WTC11 (cell line): ENCODE measurements around the gene DYRK1A. TPM values are rescaled to one million over a fixed set of nuclear protein-coding genes. Genes with fewer than 3 reads are reported as not detected.

Source experiments
- ATAC-seq: fragments of 200-7000 bp; cut with Tn5 transposase; 2 replicates; pipeline ENCODE4 v1.10.0; 2021; ENCODE audit warnings: mild to moderate bottlenecking, moderate library complexity
- CTCF ChIA-PET: fragments of 300-600 bp; sonication (Branson Sonifier 250); formaldehyde crosslinking; loops from one replicate; lab custom pipeline; 2021; ENCODE audit warnings: antibody characterized with exemption; lab: Charles Lee
- POLR2A ChIA-PET: fragments of 350-600 bp; sonication (Branson Sonifier 250); formaldehyde crosslinking; loops from one replicate; lab custom pipeline; 2021; ENCODE audit warnings: antibody characterized with exemption; lab: Charles Lee
- DNase-seq: peaks from one replicate; pipeline ENCODE4 v3.0.0; 2021; ENCODE audit warnings: low spot score
- H3K27ac Mint-ChIP-seq: 2 replicates; pipeline ENCODE4 v1.8.0; 2021; ENCODE audit warnings: mixed read lengths
- H3K27me3 Mint-ChIP-seq: 2 replicates; pipeline ENCODE4 v1.8.0; 2021; ENCODE audit warnings: low read depth, mild to moderate bottlenecking, moderate library complexity, mixed read lengths
- H3K36me3 Mint-ChIP-seq: 2 replicates; pipeline ENCODE4 v1.8.0; 2021; ENCODE audit warnings: mixed read lengths
- H3K4me1 Mint-ChIP-seq: 2 replicates; pipeline ENCODE4 v1.8.0; 2022; ENCODE audit warnings: mixed read lengths
- H3K4me3 Mint-ChIP-seq: 2 replicates; pipeline ENCODE4 v1.8.0; 2021; ENCODE audit warnings: mild to moderate bottlenecking, moderate library complexity, mixed read lengths
- H3K9me3 Mint-ChIP-seq: 2 replicates; pipeline ENCODE4 v1.8.0; 2021; ENCODE audit warnings: mixed read lengths
- CREB1 ChIP-seq: sonication (generic); formaldehyde crosslinking; IDR thresholded peaks from 2 replicates; pipeline ENCODE4 v1.8.0; 2023; ENCODE audit warnings: mild to moderate bottlenecking, missing genetic modification reagents
- FOXJ3 ChIP-seq: sonication (generic); formaldehyde crosslinking; IDR thresholded peaks from 2 replicates; pipeline ENCODE4 v1.9.0; 2021; ENCODE audit warnings: missing genetic modification reagents, mild to moderate bottlenecking, borderline replicate concordance
- MYBL2 ChIP-seq: sonication (generic); formaldehyde crosslinking; IDR thresholded peaks from 2 replicates; pipeline ENCODE4 v1.8.1; 2023; ENCODE audit warnings: mild to moderate bottlenecking, moderate library complexity, missing genetic modification reagents
- SMAD4 ChIP-seq: sonication (generic); formaldehyde crosslinking; IDR thresholded peaks from 2 replicates; pipeline ENCODE4 v1.8.0; 2022; ENCODE audit warnings: mild to moderate bottlenecking, missing genetic modification reagents
- ZNF263 ChIP-seq: sonication (generic); formaldehyde crosslinking; IDR thresholded peaks from 2 replicates; pipeline ENCODE4 v1.8.1; 2022; ENCODE audit warnings: low read depth, mild to moderate bottlenecking, moderate library complexity, missing genetic modification reagents
- ZNF317 ChIP-seq: sonication (generic); formaldehyde crosslinking; IDR thresholded peaks from 2 replicates; pipeline ENCODE4 v1.8.1; 2023; ENCODE audit warnings: low read depth, mild to moderate bottlenecking, moderate library complexity, missing genetic modification reagents, borderline replicate concordance
- total RNA-seq: library from RNA; stranded (reverse); gene quantifications from 3 replicates; pipeline ENCODE4 v1.2.3, GENCODE V29; 2021
- TF ChIP-seq, protein P1 (sequence below): sonication (generic); formaldehyde crosslinking; IDR thresholded peaks from 2 replicates; pipeline ENCODE4 v1.8.1; 2023; ENCODE audit warnings: mild to moderate bottlenecking, moderate library complexity, missing genetic modification reagents
- TF ChIP-seq, protein P2 (sequence below): sonication (generic); formaldehyde crosslinking; conservative IDR thresholded peaks from 2 replicates; pipeline ENCODE4 v1.8.1; 2022; ENCODE audit warnings: mild to moderate bottlenecking, missing genetic modification reagents
- TF ChIP-seq, protein P3 (sequence below): sonication (generic); formaldehyde crosslinking; IDR thresholded peaks from 2 replicates; pipeline ENCODE4 v1.8.0; 2022; ENCODE audit warnings: mild to moderate bottlenecking, missing genetic modification reagents
- TF ChIP-seq, protein P4 (sequence below): fragments of 250-450 bp; sonication (Bioruptor Pico); conservative IDR thresholded peaks from 2 replicates; pipeline ENCODE4 v1.9.0; 2021; ENCODE audit warnings: mild to moderate bottlenecking
- TF ChIP-seq, protein P5 (sequence below): sonication (generic); formaldehyde crosslinking; IDR thresholded peaks from 2 replicates; pipeline ENCODE4 v1.8.0; 2022; ENCODE audit warnings: mild to moderate bottlenecking, missing genetic modification reagents
- TF ChIP-seq, protein P6 (sequence below): sonication (generic); formaldehyde crosslinking; IDR thresholded peaks from 2 replicates; pipeline ENCODE4 v1.8.1; 2023; ENCODE audit warnings: mild to moderate bottlenecking, missing genetic modification reagents
- TF ChIP-seq, protein P7 (sequence below): sonication (generic); formaldehyde crosslinking; IDR thresholded peaks from 2 replicates; pipeline ENCODE4 v1.8.0; 2023; ENCODE audit warnings: missing genetic modification reagents

Gene DYRK1A
- total RNA-seq, 1 experiment from 2014 or later, result 56.5 TPM

GRCh38 chr21:37574316-37574715, 207.7 kb downstream of the DYRK1A start:
- H3K9me3 Mint-ChIP-seq, result peaks cover 28% of the 10 kb centered on the region
- POLR2A ChIA-PET, result no interaction called here

DNA sequence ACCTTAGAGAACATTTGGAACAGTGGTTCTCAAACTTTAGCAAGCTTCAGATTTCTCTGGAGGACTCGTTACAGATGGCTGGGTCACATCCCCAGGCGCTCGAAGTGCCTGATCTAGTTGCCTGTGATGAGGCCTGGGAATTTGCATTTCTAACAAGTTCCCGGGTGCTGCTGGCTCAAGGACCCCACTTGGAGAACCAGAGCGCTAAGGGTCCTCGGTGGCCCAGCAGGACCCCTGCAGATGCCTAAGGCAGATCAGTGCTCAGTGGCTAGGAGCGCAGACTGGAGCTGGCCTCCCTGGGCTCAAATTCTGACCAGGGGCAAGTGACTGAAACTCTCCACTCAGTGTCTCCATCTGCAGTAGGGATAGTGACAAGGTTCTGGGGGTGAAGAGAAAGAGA, 208.2 kb downstream of the DYRK1A start:
- POLR2A ChIA-PET, result no interaction called here
- Mint-ChIP-seq H3K4me3 (no peak overlapping the region), H3K27ac (no peak overlapping the region), H3K36me3 (peaks cover 24% of the 10 kb centered on the region), H3K9me3 (peaks cover 32% of the 10 kb centered on the region), H3K27me3 (no peaks in the 10 kb centered on the region), H3K4me1 (peaks cover 2% of the 10 kb centered on the region; the same call in 1 of the 2 replicates)
- TF ChIP-seq, protein P1, sequence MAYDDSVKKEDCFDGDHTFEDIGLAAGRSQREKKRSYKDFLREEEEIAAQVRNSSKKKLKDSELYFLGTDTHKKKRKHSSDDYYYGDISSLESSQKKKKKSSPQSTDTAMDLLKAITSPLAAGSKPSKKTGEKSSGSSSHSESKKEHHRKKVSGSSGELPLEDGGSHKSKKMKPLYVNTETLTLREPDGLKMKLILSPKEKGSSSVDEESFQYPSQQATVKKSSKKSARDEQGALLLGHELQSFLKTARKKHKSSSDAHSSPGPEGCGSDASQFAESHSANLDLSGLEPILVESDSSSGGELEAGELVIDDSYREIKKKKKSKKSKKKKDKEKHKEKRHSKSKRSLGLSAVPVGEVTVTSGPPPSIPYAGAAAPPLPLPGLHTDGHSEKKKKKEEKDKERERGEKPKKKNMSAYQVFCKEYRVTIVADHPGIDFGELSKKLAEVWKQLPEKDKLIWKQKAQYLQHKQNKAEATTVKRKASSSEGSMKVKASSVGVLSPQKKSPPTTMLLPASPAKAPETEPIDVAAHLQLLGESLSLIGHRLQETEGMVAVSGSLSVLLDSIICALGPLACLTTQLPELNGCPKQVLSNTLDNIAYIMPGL, result no peak
- TF ChIP-seq, protein P2, sequence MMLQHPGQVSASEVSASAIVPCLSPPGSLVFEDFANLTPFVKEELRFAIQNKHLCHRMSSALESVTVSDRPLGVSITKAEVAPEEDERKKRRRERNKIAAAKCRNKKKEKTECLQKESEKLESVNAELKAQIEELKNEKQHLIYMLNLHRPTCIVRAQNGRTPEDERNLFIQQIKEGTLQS, result no peak
- no peak for TF ChIP-seq FOXJ3 (CRISPR knock-in tag)
- TF ChIP-seq, protein P3, sequence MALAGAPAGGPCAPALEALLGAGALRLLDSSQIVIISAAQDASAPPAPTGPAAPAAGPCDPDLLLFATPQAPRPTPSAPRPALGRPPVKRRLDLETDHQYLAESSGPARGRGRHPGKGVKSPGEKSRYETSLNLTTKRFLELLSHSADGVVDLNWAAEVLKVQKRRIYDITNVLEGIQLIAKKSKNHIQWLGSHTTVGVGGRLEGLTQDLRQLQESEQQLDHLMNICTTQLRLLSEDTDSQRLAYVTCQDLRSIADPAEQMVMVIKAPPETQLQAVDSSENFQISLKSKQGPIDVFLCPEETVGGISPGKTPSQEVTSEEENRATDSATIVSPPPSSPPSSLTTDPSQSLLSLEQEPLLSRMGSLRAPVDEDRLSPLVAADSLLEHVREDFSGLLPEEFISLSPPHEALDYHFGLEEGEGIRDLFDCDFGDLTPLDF (CRISPR knock-in tag), result no peak
- TF ChIP-seq MYBL2 (CRISPR knock-in tag), result no peak
- TF ChIP-seq ZNF317 (CRISPR knock-in tag), result no peak
- TF ChIP-seq, protein P4, sequence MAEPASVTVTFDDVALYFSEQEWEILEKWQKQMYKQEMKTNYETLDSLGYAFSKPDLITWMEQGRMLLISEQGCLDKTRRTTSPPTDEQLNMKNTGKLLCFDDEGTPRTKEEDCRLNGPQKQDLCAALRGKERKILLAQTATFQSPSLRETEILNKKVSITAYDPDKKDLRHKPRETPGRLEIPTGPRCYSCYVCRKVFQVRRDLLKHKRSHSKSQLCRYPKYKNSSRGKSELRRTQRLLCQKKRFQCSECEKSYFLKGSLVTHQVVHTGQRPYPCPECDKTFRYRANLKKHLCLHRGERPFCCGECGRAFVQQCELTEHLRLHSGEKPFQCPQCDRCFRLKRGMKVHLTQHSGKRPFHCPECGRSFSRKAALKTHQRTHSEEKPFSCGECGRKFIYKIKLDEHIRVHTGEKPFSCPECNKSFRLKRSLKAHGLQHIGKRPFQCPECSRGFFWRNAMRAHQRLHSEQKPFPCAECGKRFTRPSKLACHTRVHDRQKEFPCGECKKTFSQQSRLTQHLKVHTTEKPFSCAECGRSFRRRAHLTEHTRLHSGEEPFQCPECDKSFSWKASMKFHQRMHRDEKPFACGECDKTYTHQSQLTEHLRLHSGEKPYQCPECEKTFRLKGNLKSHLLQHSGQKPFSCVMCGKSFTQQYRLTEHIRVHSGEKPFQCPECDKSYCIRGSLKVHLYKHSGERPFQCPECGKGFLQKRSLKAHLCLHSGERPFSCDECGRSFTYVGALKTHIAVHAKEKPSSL (CRISPR knock-in tag), result no peak
- CTCF ChIA-PET, result interaction anchor here (1.1 kb wide), 2 partner anchors 9 to 10 kb away, joined by 3 to 6 read pairs; no protein-coding TSS in a partner anchor
- ATAC-seq (0 out of 2 replicates have a peak, but pooled peaks have one; percentile 30), DNase-seq (no peak)

More at GRCh38 chr21:37574316-37574715, 207.7 kb downstream of the DYRK1A start:
- H3K36me3 Mint-ChIP-seq, result peaks cover 20% of the 10 kb centered on the region
- TF ChIP-seq, protein P5, sequence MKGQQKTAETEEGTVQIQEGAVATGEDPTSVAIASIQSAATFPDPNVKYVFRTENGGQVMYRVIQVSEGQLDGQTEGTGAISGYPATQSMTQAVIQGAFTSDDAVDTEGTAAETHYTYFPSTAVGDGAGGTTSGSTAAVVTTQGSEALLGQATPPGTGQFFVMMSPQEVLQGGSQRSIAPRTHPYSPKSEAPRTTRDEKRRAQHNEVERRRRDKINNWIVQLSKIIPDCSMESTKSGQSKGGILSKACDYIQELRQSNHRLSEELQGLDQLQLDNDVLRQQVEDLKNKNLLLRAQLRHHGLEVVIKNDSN (CRISPR knock-in tag), result no peak
- TF ChIP-seq, protein P6, sequence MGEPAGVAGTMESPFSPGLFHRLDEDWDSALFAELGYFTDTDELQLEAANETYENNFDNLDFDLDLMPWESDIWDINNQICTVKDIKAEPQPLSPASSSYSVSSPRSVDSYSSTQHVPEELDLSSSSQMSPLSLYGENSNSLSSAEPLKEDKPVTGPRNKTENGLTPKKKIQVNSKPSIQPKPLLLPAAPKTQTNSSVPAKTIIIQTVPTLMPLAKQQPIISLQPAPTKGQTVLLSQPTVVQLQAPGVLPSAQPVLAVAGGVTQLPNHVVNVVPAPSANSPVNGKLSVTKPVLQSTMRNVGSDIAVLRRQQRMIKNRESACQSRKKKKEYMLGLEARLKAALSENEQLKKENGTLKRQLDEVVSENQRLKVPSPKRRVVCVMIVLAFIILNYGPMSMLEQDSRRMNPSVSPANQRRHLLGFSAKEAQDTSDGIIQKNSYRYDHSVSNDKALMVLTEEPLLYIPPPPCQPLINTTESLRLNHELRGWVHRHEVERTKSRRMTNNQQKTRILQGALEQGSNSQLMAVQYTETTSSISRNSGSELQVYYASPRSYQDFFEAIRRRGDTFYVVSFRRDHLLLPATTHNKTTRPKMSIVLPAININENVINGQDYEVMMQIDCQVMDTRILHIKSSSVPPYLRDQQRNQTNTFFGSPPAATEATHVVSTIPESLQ (CRISPR knock-in tag), result no peak
- TF ChIP-seq, protein P1, result no peak
- TF ChIP-seq SMAD4 (CRISPR knock-in tag) (no peak), CREB1 (CRISPR knock-in tag) (no peak), ZNF263 (CRISPR knock-in tag) (no peak)
- TF ChIP-seq, protein P7, sequence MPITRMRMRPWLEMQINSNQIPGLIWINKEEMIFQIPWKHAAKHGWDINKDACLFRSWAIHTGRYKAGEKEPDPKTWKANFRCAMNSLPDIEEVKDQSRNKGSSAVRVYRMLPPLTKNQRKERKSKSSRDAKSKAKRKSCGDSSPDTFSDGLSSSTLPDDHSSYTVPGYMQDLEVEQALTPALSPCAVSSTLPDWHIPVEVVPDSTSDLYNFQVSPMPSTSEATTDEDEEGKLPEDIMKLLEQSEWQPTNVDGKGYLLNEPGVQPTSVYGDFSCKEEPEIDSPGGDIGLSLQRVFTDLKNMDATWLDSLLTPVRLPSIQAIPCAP (CRISPR knock-in tag), result no peak
- TF ChIP-seq, all 79 proteins: peak for 0
- Mint-ChIP-seq H3K27me3 (no peaks in the 10 kb centered on the region), H3K4me1 (peaks cover 2% of the 10 kb centered on the region; the same call in 1 of the 2 replicates), H3K27ac (no peak overlapping the region), H3K4me3 (no peak overlapping the region)
- no peak for DNase-seq
- no peak for ATAC-seq
- CTCF ChIA-PET, result interaction anchor here (1.1 to 1.2 kb wide), 2 partner anchors 10 kb away, joined by 5 to 6 read pairs; no protein-coding TSS in a partner anchor
